Measurements from ENCODE around the gene SFMBT1. TPM values are rescaled to one million over a fixed set of nuclear protein-coding genes. Genes with fewer than 3 reads are reported as not detected.

Gene SFMBT1
- polyA plus RNA-seq, 4 donors: 9.5 to 10.4 (median 9.9) TPM

DNA sequence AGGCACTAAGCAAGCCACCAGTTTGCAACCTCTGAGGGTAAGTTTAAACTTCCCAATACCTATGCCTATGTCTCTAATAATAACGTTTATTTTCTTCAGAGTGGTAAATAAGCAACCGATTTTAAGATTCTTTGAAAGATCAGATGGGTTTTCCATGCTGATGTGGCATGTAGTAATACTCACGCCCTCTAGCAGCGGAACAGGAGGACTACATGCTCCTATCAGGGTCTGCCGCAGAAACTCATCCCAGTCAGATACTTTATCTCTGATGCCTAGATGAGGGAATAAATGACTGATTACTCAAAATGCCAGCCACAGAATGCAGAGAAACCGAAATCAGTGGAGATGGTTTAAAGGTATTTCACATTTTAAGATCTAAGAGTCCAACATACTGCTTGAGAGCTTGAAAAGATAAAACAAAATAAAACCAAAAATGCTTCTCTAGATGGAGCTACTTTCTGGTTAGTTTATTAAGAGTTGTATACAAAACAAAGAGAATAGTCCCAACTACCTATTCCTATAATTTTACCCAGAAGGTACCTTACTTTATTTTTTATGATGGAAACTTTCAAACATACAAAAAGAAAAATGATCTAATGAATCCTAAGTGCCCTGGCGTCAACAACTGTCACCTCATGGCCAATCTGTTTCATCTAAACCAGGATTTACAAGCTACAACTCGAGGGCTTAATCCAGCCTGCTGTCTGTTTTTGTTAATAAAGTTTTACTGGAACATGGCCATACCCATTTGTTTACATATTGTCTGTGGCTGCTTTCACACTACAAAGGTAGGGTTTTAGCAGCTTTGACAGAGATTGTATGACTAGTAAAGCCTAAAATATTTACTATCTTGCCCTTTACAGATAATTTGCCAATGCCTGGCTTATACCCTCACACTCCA is 111.0 kb downstream of the SFMBT1 start:
- peak in 2 of 4 donors; percentile 5 to 24 for DNase-seq (ENCODE audit: low read depth in 4 of 4, low spot score in 2 of 4)

DNA sequence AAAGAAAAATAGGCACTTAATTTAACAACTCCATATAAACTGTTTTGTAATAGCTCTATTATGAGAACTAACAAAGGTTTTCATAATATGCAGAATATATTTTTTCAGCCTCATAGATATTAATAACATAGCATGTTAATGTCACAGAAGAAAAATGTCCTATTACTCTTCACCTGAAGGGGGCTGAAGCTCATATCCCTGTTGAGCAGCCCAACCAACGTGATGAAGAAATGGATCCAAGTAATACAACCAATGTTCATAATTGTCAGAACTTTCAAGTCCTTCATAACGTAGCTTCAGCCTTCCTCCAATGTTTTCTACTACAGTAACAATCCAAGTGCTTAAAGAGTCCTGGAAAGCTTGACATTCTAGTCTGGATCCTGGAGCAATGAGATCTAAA is 114.0 kb downstream of the SFMBT1 start:
- no peak for DNase-seq (ENCODE audit: low read depth in 4 of 4, low spot score in 2 of 4)

DNA sequence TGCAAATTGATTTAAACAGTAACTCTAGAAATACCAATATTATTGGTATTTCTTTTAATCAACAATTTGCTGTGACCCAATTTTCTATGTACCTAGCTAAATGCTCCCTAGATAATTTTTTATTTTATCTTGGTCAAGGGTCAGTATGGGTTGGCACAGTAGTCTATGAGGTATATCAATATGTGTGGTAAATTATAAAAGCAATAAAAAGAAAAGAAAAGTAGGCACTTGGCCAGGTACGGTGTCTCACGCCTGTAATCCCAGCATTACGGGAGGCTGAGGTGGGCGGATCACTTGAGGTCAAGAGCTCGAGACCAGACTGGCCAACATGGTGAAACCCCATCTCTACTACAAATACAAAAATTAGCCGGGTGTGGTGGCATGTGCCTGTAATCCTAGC is 114.5 kb downstream of the SFMBT1 start:
- DNase-seq (ENCODE audit: low read depth in 4 of 4, low spot score in 2 of 4): no peak

- no peak for DNase-seq (ENCODE audit: low read depth in 4 of 4, low spot score in 2 of 4)
These were observed 115.1 kb downstream of the SFMBT1 start for GRCh38 chr3:52930748-52931147.

GRCh38 chr3:52926554-52926953 is 119.3 kb downstream of the SFMBT1 start:
- DNase-seq (ENCODE audit: low read depth in 4 of 4, low spot score in 2 of 4): no peak

DNA sequence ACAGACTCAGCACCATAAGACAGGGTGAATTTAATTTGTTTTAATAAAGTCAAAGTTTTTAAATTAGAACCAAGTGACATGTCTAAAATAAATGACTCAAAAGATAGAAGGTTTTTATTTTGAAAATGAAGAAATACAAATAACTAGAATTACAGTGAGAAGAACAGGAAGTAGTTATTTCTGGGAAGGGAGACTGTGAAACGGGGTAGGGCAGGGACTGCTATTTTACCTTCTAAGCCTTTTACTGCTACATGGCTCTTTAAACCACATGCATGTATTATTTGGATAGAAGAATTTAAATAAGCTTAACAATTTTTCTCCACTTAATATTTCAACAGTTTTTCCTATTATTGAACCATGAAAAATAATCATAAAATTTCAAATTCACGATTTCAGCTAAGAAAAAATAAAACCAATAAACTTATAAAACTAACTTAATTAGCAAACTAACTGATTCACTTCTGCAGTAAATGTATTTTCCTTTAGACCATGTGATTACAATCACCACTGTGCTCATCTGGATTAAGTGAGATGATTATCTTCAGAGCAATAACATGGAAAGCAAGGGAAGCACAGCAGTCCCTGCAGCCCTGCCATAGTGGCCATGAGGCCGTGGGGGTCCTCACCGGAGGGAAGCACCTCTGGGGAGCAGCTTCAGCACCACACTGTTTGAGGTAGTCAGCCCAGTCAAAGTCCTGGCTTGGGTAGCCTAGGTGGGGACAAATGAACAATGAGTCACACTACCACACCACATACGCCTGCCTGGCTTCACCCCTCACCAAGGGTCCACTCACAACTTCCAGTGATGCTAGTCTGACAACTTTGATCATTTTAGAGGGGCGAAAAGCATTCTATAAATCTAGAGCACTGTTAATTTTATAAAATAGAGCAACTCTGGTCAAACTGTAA is 120.2 kb downstream of the SFMBT1 start:
- no peak for DNase-seq (ENCODE audit: low read depth in 4 of 4, low spot score in 2 of 4)

- DNase-seq (ENCODE audit: low read depth in 4 of 4, low spot score in 2 of 4): no peak
These were observed 121.9 kb downstream of the SFMBT1 start for GRCh38 chr3:52923963-52924362.

DNA sequence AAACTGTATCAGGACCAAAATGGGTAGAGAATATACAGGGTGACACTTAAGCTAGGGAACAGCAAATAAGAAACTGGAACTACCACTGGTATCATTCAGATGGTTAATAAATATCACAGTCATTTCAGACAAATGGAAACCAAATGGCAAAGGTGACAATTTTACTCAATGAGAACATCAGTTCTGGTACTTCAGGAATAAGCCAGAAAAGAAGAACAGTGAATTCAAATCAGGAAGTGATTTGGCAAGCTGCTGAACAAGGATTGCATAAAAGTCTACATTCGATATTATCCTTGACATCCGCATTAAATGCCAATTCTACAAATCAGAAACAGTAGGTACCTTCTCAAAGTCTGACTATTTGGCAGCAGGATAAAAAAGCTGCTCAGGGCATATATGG is 125.0 kb downstream of the SFMBT1 start:
- no peak for DNase-seq (ENCODE audit: low read depth in 4 of 4, low spot score in 2 of 4)

DNA sequence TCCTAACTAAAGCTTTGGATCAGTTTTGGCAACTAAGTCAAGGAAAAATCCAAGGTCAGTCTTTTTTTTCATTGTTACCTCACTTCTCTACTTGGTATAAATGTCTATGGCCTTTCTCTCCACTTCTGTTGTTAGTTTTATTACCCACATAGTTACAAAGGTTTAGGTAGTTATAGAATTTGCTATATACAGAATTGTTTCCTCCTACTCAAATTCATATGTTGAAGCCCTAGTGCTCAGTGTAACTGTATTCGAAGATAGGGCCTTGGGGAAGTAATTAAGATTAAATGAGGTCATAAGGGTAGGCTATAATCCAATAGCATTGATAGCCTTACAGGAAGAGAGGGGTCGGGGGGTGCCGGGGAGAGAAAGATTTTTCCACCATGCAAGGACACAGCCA is 128.8 kb downstream of the SFMBT1 start:
- no peak for DNase-seq (ENCODE audit: low read depth in 4 of 4, low spot score in 2 of 4)

DNA sequence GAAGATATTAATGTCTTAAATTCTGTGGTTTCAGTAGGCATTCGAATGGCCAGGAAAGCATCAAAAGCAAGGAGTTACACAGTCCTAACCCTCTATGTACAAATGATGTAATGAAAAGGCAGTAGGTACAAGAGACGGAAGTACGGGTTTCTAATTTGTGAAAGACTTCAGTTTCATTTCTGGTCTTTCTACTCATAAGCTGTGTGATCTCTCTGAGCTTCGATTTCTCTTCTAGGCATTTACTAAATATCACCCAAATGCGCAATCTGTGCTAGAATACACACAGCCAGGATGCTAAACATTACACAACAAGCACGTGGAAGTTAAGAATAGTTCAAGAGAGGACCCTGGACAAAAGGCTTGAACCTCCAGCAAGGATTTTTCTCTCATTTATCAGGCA is 130.6 kb downstream of the SFMBT1 start:
- no peak for DNase-seq (ENCODE audit: low read depth in 4 of 4, low spot score in 2 of 4)

DNA sequence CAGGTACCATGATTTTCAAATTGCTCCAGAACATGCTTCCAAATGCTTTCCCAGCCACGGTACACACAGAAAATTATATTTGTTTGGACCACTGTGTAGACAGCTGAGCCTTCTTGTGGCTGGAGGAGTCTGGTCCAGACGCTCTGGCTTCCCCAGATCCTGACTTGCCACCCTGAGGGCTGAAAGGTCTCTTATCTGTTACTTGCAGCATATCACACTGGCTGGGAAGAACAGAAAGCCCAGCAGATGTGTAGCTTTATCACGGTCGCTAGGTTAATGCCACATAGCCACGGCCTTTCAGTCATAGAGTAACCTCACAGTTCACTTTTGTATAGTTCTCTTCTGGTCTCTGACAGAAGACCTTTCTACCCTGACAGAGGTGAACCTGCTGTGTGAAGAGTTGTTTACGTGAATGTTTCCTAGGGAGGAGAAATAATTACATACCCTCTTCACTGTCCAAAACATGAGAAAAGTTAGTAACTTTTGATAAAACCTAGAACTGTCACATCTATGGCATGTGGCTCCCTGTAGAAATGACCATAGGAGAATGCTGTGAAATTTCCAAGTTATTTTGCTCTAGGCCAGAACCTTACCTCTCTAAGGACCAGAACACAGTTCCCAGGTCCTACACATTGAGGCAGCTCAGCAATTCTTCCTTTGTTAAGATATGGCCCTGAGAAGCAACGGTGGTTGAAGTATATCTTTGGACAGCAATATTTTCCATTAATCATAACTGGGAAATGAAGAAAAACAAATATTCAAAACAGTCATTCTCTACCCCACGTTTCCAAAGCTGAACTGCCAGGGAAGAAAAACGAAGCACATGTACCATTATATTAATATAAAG is 132.8 kb downstream of the SFMBT1 start:
- no peak for DNase-seq (ENCODE audit: low read depth in 4 of 4, low spot score in 2 of 4)

GRCh38 chr3:52910823-52911222 is 135.1 kb downstream of the SFMBT1 start:
- no peak for DNase-seq (ENCODE audit: low read depth in 4 of 4, low spot score in 2 of 4)

DNA sequence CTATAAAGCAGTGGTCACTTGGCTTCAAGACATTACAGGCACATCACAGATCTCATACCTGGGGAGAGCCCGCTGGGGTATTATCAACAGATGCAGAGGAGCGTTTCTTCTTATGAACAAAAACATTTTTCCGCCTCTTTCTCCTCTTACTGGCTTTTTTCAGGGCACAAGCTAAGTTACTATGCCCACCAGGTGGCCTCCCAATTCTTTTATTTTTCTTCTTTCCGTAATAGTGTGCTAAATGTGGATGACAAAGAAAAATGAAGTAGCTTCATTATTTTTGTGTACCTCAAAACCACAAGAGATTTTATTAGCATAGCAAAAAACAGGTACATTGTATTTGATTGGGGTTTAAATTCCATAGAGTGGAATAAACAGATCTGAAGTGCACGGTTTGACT is 138.4 kb downstream of the SFMBT1 start:
- no peak for DNase-seq (ENCODE audit: low read depth in 4 of 4, low spot score in 2 of 4)

DNA sequence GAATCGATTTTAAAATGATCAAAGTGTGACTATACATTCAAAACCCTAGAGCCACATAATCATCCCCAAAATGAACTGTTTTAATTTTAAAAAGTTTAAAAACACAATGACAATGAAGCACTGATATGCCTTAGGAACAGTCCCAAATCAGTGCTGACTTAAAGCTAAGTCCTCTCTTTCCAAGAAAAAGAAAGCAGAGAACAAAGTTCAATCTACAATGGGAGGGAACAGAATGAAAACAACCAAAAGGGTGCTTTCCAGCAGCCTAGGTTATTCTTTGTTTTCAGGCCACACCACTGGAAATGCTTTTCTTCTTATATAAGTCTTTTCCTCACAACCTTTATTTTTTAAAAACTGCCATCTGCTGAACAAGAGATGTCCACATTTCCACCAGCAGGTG is 141.3 kb downstream of the SFMBT1 start:
- DNase-seq (ENCODE audit: low read depth in 4 of 4, low spot score in 2 of 4): no peak

DNA sequence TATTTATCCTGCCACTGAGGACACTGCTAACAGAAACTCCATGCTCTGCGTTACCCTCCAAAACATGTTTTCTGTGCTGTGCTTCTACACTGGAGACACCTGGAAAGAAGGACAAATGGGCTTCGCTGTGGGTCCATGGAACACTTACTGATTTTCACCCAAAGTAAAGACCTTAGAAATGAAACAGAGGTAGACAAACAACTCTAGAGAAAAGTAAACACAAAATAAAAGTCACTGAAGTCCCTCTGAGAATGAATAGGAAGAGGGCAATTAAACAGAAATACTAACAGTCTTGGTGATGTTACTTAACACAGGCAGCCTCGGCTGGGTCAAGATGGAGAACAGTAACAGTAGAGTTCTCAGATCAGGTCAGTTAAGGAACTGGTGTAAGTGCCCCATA is 141.9 kb downstream of the SFMBT1 start:
- no peak for DNase-seq (ENCODE audit: low read depth in 4 of 4, low spot score in 2 of 4)

DNA sequence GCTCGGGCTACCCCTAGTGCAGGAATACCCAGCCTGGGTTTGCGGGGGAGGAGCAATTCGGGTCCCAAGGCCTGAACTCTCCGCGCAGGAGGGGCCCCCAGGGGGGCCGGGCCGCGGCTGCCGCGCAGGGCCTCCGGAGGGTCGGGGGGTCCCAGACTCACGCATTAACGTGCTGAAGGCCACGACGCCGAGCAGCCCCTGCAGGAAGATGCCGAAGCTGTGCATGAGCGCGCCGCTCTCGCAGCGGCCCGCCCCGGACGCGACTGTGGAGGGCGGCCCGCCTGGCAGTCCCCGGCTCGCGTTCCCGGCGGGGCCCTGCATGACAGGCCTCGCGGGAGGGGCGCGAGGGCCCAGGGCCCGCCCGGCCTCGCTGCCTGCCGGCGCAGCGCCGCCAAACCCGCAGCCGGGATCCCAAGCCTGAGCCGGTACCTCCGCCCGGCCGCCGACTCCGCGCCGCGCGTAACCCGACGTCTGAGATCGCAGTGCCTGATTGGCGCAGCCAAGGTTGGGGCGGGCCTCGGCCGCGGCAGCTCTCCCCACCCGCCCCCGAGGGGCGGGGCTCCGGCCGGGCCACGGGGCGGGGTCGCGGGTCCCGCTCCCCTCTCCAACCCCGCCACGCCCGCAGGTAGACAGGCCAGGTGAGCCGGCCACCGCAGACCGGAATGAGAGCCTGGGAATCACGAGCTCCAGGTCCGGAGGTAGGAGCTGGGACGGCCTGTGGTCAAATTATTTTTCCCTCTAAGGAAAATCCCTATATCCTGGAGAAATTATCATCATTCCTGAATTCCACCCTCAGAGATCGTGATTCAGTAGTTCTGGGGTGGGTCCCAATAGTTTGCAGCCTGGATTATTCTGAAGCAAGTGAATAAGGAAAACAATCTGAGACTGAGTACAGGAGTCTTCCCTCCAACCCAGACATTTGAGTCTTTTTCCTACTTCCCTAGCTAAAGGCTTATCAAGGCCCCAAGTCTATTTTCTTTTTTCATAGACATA is 148.4 kb downstream of the SFMBT1 start, which contains the start of gene STIMATE:
Gene STIMATE (minus strand): TSS at position 419 of the 993 bp plus-strand sequence. CDS start 98 bp downstream, at position 321.
- DNase-seq (ENCODE audit: low read depth in 4 of 4, low spot score in 2 of 4): peak in 3 of 4 donors; percentile 30 to 47 (median 40)

DNA sequence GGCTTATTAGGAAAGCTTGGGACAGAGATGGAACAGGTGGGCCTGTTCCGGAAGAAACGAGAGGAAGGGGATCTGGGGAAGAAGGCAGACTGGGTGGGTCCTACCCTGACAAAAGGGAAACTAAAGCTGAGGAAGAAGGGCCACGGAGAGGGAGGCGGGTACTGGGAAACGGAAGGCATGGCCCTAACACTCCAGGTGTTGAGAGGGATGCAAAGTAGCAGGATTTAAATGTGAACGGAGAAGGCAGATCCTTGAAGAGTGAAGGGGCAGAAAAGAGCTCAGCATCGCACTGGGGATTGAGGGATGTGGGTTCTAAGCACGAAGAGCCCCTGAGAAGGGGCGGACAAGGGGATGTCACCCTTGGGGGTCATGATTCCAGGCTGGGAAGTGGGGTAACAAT is 149.3 kb downstream of the SFMBT1 start:
- no peak for DNase-seq (ENCODE audit: low read depth in 4 of 4, low spot score in 2 of 4)

DNA sequence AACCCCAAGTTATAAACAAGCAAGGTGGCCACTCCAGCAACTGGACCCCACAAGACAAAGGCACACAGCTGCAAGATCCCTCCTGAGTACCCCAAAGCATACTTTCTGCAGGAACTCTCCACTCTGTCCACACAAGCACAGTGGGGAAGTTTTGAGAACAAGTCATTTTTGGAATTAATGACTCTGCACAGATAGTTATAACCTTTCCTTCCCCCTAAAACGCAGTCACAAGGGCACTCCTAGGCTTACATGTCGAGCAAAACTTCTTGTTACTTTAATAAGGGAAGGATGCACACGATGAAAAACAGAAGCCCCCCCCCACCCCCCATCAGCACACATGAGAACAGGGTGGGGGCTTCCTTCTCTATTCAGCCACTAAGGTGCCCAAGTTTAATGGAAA is 149.7 kb downstream of the SFMBT1 start:
- no peak for DNase-seq (ENCODE audit: low read depth in 4 of 4, low spot score in 2 of 4)

GRCh38 chr3:52895418-52895817 is 150.5 kb downstream of the SFMBT1 start:
- no peak for DNase-seq (ENCODE audit: low read depth in 4 of 4, low spot score in 2 of 4)
